Activated naive CD4-positive, alpha-beta T cell (primary cell): ENCODE measurements around the gene ARHGEF39.
A peak's percentile ranks its signal among the peaks of the same experiment; 100 is the strongest.
"Not testable (repeated sequence)": the region's sequence is repeated elsewhere in the genome, so short reads cannot be mapped to it uniquely, and the experiment has no call there.

ENCODE experiments used
- DNase-seq, 4 experiments: peaks; one replicate each; lab custom pipeline; 2025; lab: John Stamatoyannopoulos, UW

The ARHGEF39 gene

DNA sequence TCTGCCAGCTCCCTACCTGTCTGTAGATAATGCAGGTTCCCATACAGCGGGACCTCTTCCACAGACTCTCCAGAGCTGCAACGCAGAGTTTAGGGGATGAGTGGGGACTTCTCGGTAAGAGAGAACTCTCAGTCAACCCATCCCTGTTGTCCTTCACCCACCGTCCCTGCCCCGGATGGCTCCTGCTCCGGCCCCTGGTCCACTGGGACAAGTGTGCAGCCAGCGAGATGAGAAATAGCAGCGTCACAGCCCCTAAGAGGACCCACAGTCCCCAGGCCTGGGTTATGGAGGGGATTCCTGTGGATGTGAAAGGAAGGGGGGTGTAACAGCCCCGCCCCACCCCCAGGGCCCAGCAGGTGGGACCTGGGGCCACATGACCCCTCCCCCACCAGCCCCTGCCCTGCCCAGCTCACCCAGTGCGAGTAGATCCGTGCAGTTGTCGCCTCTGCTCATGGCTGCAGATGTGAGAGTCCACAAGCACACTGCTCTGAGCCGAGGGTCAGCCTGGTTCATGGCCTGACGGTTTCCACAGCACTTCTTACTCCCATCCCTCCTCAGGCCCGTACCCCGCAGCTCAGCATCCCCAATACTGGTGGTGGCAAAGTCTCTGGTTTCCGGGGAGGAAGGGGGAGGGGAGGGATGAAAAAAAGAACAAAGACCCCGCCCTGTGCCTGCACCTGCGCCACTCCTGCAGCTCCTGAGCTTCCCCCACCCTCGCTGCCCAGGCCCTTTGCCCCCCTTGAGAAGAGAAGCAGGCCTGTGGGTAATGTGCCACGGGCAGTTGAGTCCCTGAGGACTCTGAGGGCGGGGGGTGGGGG lies 14.4 kb downstream of the ARHGEF39 start, which contains the start of gene SIT1:
Gene SIT1, minus strand, starts transcription at position 591 of the 818 bp plus-strand sequence. Its CDS starts 78 bp downstream, at position 513.
- DNase-seq: peak in 1 of 4 experiments; percentile 33

DNA sequence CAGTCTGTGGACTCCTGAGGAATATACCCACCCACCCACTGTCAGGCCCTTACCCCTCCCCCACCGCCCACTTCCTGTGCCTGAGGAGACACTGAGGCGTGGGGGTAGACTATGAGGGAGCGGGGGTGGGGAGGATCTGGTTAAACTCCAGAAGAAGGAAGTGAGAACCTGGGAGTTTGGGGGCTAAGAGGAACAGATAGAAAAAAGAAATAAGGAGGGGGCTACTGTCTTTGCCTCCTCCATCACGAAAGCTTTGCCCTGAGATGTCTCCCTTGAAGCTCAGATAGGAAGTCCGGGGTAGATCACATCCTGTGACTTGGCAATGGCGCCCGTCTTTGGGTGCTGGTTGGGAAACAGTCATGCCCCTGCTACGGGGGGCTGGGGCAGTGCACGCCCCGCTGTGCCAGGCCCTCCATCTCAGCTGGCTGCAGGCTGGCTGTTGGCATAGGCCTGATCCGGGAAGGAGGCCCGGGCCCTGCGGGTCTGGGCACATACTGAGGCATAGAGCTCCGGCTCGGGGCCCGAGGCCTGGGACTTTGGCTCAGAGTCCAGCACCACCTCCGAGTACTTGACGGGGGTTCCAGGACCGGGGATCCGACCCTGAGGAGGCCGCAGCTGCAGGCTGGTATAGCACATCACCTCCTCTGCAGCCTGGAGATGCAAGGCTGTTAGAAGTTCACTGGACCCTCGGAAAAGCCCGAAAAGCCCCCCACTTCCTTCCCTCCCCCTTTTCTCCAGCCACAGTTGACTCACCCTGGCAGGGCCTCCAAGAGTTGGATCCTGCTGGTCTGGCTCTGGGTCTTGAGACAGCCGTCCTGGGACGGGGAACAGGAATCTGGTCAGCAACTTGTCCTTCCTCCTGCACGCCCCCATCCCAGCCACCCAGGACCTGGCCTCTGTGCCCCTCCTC lies 15.3 kb downstream of the ARHGEF39 start:
- peak in 2 of 4 experiments; percentile 17 to 53 for DNase-seq

DNA sequence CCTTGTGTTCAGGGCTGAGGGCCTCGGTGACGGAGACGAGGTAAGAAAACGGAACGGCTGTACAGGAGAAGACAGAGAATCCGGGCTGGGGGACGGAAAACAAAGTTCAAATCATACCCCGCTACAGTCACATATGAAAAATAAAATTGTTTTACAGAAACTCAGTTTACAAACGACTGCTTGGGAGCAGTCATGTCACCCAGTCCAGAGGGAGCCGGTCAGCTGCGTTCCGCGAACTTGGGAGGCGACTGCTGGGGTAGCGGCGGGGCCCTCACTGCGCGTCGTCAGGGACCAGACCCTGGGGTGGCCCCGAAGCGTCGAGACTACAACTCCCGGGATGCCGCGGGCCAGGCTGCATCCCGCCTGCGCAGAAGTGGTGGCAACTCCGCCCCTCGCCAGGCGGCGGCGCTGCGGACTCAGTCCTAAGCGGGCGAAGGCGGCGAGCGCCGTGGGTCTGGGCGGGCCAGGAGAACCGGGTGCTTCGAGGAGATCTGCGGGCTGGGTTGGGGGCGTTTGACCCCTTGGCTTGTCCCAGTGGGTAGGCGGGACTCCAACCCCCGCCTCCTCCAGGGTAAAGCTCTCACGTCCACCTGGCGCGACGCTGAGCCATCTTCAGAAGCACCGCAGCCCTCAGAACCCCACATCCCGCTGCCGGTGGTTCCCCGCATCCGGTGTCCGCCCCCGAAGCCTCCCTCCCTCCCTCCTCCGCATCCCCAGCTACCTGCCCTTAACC lies 18.3 kb downstream of the ARHGEF39 start:
- DNase-seq: peak; percentile 76 to 89 (median 84)

DNA sequence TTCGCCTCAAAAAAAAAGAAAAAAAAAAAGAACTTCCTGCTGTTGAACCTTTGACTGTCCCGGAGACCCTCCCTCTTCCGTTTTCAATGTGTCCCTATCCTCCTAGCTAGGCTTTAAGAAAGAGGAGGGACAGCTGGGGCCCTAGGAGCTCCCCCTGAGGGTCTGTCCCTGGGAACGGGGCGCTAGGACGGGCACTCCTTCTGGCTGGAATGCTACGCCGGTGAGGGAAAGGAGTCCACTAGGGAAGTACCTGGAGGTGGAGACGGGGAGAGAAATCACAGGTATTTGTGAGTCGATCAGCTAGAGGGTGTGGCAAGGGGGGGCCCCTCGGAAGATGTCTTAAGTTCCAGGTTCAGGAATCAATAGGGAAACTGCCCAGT lies 18.9 kb downstream of the ARHGEF39 start:
- DNase-seq: no peak

GRCh38 chr9:35645736-35646135 lies 19.3 kb downstream of the ARHGEF39 start:
- not testable (repeated sequence) for DNase-seq

DNA sequence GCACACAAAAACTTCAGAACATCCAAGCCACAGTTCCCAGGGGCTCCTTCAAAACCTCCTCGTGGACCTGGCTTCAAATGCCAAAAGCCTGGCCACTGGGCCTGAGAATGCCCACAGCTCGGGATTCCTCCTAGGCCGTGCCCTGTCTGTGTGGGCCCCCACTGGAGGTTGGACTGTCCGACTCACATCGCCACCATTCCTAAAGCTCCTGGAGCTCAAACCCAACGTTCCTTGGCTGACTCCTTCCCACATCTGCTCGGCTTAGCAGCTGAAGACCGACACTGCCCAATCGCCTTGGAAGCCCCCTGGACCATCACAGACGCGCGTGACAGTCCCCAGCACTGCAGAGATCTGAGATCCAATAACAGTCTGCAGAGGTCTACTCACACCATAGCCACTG lies 21.9 kb downstream of the ARHGEF39 start:
- no peak for DNase-seq

- DNase-seq: not testable (repeated sequence)
These were observed 23.5 kb downstream of the ARHGEF39 start for GRCh38 chr9:35641478-35641877.

- not testable (repeated sequence) for DNase-seq
These were observed 24.6 kb downstream of the ARHGEF39 start for GRCh38 chr9:35640431-35640830.

DNA sequence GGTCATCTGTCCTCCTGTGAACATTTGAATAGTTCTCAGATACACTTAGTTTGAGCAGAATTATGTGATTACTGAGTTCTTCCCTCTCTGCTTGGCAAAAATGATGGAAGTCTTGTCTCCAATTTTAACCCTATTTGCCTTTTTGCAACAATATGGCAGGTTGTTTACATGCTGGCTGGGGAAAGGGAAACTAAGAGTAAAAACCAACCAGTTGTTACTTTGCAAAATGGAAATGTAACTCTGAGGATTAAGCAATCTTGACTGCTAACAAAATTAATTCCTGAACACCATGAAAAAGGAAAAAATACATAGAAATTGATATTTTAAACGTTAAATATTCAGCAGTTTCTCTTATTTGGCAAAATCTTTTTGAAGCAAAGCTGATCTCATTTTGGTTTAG lies 25.4 kb downstream of the ARHGEF39 start:
- DNase-seq: no peak

DNA sequence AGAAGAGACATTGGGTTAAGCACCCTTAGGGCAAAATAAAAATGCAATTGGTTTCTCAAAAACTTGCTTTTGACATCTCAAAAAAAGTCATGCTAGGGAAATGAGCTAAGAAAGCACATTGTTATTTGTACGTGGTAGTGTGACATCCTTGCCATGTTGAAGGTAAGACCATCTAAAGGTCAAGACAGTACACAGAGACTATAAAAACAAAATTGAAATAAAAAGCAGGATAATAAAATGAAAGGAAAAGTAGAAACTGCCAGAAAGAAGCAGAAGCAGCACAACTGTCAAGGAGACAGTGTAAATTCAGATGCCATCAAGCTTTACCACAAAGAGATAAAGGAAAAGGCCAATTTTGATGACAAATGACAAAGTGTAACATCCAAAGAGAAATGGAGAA lies 25.8 kb downstream of the ARHGEF39 start:
- not testable (repeated sequence) for DNase-seq

- DNase-seq: peak in 1 of 4 experiments; percentile 12
These were observed 26.2 kb downstream of the ARHGEF39 start for GRCh38 chr9:35638751-35639150.

- not testable (repeated sequence) for DNase-seq
These were observed 27.5 kb downstream of the ARHGEF39 start for GRCh38 chr9:35637427-35637955.

GRCh38 chr9:35636877-35637246 lies 28.1 kb downstream of the ARHGEF39 start:
- DNase-seq: not testable (repeated sequence)

- no peak for DNase-seq
These were observed 28.7 kb downstream of the ARHGEF39 start for GRCh38 chr9:35636135-35636876.

- no peak for DNase-seq
These were observed 29.3 kb downstream of the ARHGEF39 start for GRCh38 chr9:35635730-35636129.

DNA sequence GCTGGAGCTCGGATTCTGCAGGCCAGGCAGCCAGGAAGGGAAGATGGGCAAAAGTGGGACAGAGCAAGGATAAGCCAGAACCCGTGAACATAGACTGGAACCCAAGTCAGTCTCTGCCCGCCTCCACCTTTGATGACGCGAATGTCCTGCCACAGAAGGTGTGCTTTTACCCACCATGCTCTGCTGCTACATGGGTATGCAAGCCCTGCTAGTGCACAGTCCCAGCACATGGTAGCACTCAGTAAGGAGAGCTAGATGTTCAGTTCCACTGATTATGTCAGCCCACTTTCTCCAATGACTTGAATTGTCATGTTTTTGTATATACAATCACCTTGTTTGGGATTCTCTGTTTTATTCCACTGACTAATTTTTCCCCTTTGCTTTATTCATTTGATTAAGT lies 35.4 kb downstream of the ARHGEF39 start:
- DNase-seq: no peak

DNA sequence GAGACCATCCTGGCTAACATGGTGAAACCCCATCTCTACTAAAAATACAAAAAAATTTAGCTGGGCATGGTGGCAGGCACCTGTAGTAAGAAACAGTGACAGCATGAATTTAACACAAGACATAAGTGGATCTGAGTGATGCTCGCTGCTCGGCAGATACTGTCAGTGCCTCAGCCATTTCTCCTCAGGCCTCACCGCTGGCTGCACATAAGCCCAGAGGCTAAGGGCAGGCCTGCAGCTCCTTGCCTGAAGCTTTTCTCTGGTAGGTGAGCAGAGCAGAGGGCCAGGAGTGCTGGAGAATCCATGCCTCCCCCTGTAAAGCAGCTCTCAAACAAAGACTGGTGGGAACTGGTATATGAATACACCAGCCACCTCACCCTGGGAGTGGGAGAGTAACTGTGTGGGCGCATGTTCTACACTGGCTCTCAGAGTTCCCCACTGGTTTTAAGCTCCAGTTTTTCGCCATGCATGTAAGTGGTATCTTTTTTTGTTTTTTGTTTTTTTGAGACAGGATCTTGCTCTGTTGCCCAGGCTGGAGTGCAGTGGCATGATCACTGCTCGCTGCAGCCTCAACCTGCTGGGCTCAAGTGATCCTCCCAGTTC lies 36.5 kb downstream of the ARHGEF39 start:
- DNase-seq: no peak

GRCh38 chr9:35627575-35627974 lies 37.4 kb downstream of the ARHGEF39 start:
- DNase-seq: no peak

- DNase-seq: no peak
These were observed 45.2 kb downstream of the ARHGEF39 start for GRCh38 chr9:35619800-35620158.
